B cell (primary cell): ENCODE measurements around the gene KRT4. TPM values are rescaled to one million over a fixed set of nuclear protein-coding genes. Genes with fewer than 3 reads are reported as not detected.

Source experiments
- polyA plus RNA-seq: library from polyadenylated mRNA; depleted of rRNA; stranded (reverse); fragments of >200 nt; gene quantifications from 2 replicates; pipeline ENCODE4 v1.2.3, GENCODE V29; 2012
- small RNA-seq: library from RNA; depleted of rRNA; stranded (forward); fragments of <200 nt; gene quantifications from one replicate; pipeline ENCODE3, GENCODE V24; 2012; ENCODE audit warnings: low replicate concordance, low read depth; ENCODE audit not compliant: insufficient read length
- total RNA-seq, 2 donors: library from RNA; stranded (reverse); fragments of 120-200 nt in 1 of 2; gene quantifications; 1 replicate in 1 of 2; 2 replicates in 1 of 2; pipeline versions ENCODE4 v1.2.3 to v1.2.4, GENCODE V29; 2013 to 2022

KRT4 gene
- total and polyA plus RNA-seq, 2 donors (not counting 1 experiment from before 2014, with no cell fraction given), result not detected

Small RNA genes within 50 kb of the gene (small RNA-seq; reads per million reads assigned to genes)
- not detected for gene AC107016.2

Other genes with a start within 250 kb of the KRT4 start
- gene KRT74, start 240.3 kb downstream of the KRT4 start, total RNA-seq, result not detected in 2 replicates
- not detected in 2 replicates for gene KRT74, start 240.3 kb downstream of the KRT4 start, polyA plus RNA-seq
- not detected in 2 replicates for gene KRT72, start 212.7 kb downstream of the KRT4 start, total RNA-seq
- 0.04 and 0.49 TPM in 2 replicates for gene KRT72, start 212.7 kb downstream of the KRT4 start, polyA plus RNA-seq
- gene KRT73, start 195.6 kb downstream of the KRT4 start, total RNA-seq, result not detected in 2 replicates
- 0.07 and 0.36 TPM in 2 replicates for gene KRT73, start 195.6 kb downstream of the KRT4 start, polyA plus RNA-seq
- gene KRT2, start 161.9 kb downstream of the KRT4 start, total RNA-seq, result not detected in 2 replicates
- 0.04 TPM in 2 replicates for gene KRT2, start 161.9 kb downstream of the KRT4 start, polyA plus RNA-seq
- not detected in 2 replicates for gene KRT1, start 133.7 kb downstream of the KRT4 start, total RNA-seq
- 0.07 TPM in 1 of 2 replicates, not detected in the other for gene KRT1, start 133.7 kb downstream of the KRT4 start, polyA plus RNA-seq
- gene KRT77, start 110.6 kb downstream of the KRT4 start, total RNA-seq, result not detected in 2 replicates
- gene KRT77, start 110.6 kb downstream of the KRT4 start, polyA plus RNA-seq, result not detected in 2 replicates
- not detected in 2 replicates for gene KRT76, start 36.8 kb downstream of the KRT4 start, total RNA-seq
- not detected in 2 replicates for gene KRT76, start 36.8 kb downstream of the KRT4 start, polyA plus RNA-seq
- gene KRT3, start 18.0 kb downstream of the KRT4 start, total RNA-seq, result not detected in 2 replicates
- gene KRT3, start 18.0 kb downstream of the KRT4 start, polyA plus RNA-seq, result not detected in 2 replicates
- gene KRT79, start 20.2 kb upstream of the KRT4 start, total RNA-seq, result not detected in 2 replicates
- gene KRT79, start 20.2 kb upstream of the KRT4 start, polyA plus RNA-seq, result not detected in 2 replicates
- not detected in 2 replicates for gene KRT78, start 34.9 kb upstream of the KRT4 start, total RNA-seq
- not detected in 2 replicates for gene KRT78, start 34.9 kb upstream of the KRT4 start, polyA plus RNA-seq
- gene KRT8, start 91.0 kb upstream of the KRT4 start, total RNA-seq, result 0.83 and 0.94 TPM in 2 replicates
- 0.23 and 0.24 TPM in 2 replicates for gene KRT8, start 91.0 kb upstream of the KRT4 start, polyA plus RNA-seq
- 4.3 and 4.7 TPM in 2 replicates for gene KRT18, start 135.0 kb upstream of the KRT4 start, total RNA-seq
- gene KRT18, start 135.0 kb upstream of the KRT4 start, polyA plus RNA-seq, result 3.3 TPM in 2 replicates
- gene EIF4B, start 192.3 kb upstream of the KRT4 start, total RNA-seq, result 631 and 674 TPM in 2 replicates
- gene EIF4B, start 192.3 kb upstream of the KRT4 start, polyA plus RNA-seq, result 252 and 286 TPM in 2 replicates
- 0.24 and 1.3 TPM in 2 replicates for gene TNS2, start 235.9 kb upstream of the KRT4 start, total RNA-seq
- gene TNS2, start 235.9 kb upstream of the KRT4 start, polyA plus RNA-seq, result 0.32 and 0.60 TPM in 2 replicates